Mesenchymal stem cell (in vitro differentiated cells and primary cell): ENCODE data around the gene ZNF654.

ENCODE experiments used
- DNase-seq: peaks from one replicate; pipeline ENCODE4 v3.0.0-alpha.2; 2013
- H2AFZ ChIP-seq: one replicate; pipeline ENCODE4 v1.6.1; 2013; ENCODE audit warnings: low read depth, mild to moderate bottlenecking, control low read depth, inconsistent platforms, low read length, moderate library complexity
- H2AK5ac ChIP-seq: 2 replicates; pipeline ENCODE4 v1.6.1; 2013; ENCODE audit warnings: low read length, moderate library complexity, mild to moderate bottlenecking, inconsistent platforms; ENCODE audit not compliant: severe bottlenecking
- H2BK120ac ChIP-seq: one replicate; pipeline ENCODE4 v1.6.1; 2013; ENCODE audit warnings: low read depth, mild to moderate bottlenecking, inconsistent platforms, low read length, moderate library complexity
- H2BK12ac ChIP-seq, 2 experiments: one replicate each; pipeline ENCODE4 v1.6.1; 2013; ENCODE audit warnings: inconsistent platforms in 2 of 2, low read length in 2 of 2, mild to moderate bottlenecking in 2 of 2, moderate library complexity in 2 of 2, control low read depth in 1 of 2
- H2BK15ac ChIP-seq: one replicate; pipeline ENCODE4 v1.6.1; 2013; ENCODE audit warnings: mild to moderate bottlenecking, low read depth, inconsistent platforms; ENCODE audit not compliant: poor library complexity, severe bottlenecking
- H2BK5ac ChIP-seq: 2 replicates; pipeline ENCODE4 v1.6.1; 2013; ENCODE audit warnings: low read depth, mild to moderate bottlenecking, low read length, control low read depth, inconsistent platforms; ENCODE audit not compliant: poor library complexity, severe bottlenecking
- H3K14ac ChIP-seq, 2 experiments: one replicate each; pipeline ENCODE4 v1.6.1; 2013; ENCODE audit warnings: inconsistent platforms in 2 of 2, low read length in 2 of 2, control low read depth in 1 of 2, mild to moderate bottlenecking in 1 of 2, moderate library complexity in 1 of 2
- H3K18ac ChIP-seq, 2 experiments: one replicate each; pipeline ENCODE4 v1.6.1; 2013; ENCODE audit warnings: inconsistent platforms in 2 of 2, low read length in 2 of 2, control low read depth in 1 of 2, low read depth in 1 of 2, mild to moderate bottlenecking in 1 of 2
- H3K23ac ChIP-seq, 2 experiments: one replicate each; pipeline ENCODE4 v1.6.1; 2013; ENCODE audit warnings: inconsistent platforms in 2 of 2, low read length in 2 of 2, mild to moderate bottlenecking in 2 of 2, moderate library complexity in 2 of 2, control low read depth in 1 of 2
- H3K27ac ChIP-seq: 2 replicates; pipeline ENCODE4 v1.5.1; 2013; ENCODE audit warnings: mild to moderate bottlenecking, moderate library complexity, low read length, control low read depth, inconsistent platforms; ENCODE audit not compliant: poor library complexity, severe bottlenecking
- H3K27me3 ChIP-seq, 2 experiments: 2 replicates each; pipeline versions ENCODE4 v1.6.1 to v1.7.0; 2013; ENCODE audit warnings: low read length in 2 of 2, mild to moderate bottlenecking in 2 of 2, moderate library complexity in 2 of 2, control low read depth in 1 of 2, inconsistent platforms in 1 of 2; ENCODE audit not compliant: control insufficient read depth in 1 of 2, insufficient read depth in 1 of 2
- H3K36me3 ChIP-seq, 2 experiments: 2 replicates each; pipeline versions ENCODE4 v1.6.1 to v1.7.0; 2013; ENCODE audit warnings: low read length in 2 of 2, control low read depth in 1 of 2, inconsistent platforms in 1 of 2, low read depth in 1 of 2, mild to moderate bottlenecking in 1 of 2; ENCODE audit not compliant: insufficient read depth in 2 of 2, control insufficient read depth in 1 of 2
- H3K4ac ChIP-seq, 2 experiments: one replicate each; pipeline ENCODE4 v1.6.1; 2013; ENCODE audit warnings: inconsistent platforms in 2 of 2, low read length in 2 of 2, mild to moderate bottlenecking in 2 of 2, moderate library complexity in 2 of 2, control low read depth in 1 of 2, low read depth in 1 of 2
- H3K4me1 ChIP-seq: 2 replicates; pipeline ENCODE4 v1.6.1; 2013; ENCODE audit warnings: low read depth, low read length, control low read depth; ENCODE audit not compliant: control insufficient read depth, insufficient read depth
- H3K4me2 ChIP-seq: 2 replicates; pipeline ENCODE4 v1.6.1; 2013; ENCODE audit warnings: low read length, mild to moderate bottlenecking, inconsistent platforms; ENCODE audit not compliant: poor library complexity, severe bottlenecking
- H3K4me3 ChIP-seq, 2 experiments: 2 replicates each; pipeline versions ENCODE4 v1.5.1 to v1.7.0; 2013; ENCODE audit warnings: low read length in 2 of 2, mild to moderate bottlenecking in 2 of 2, control low read depth in 1 of 2, low read depth in 1 of 2; ENCODE audit not compliant: insufficient read depth in 1 of 2
- H3K79me1 ChIP-seq: replicated peaks from 2 replicates; pipeline ENCODE4 v1.6.1; 2013; ENCODE audit warnings: mild to moderate bottlenecking, control low read depth, low read length, inconsistent platforms; ENCODE audit not compliant: poor library complexity, severe bottlenecking
- H3K9ac ChIP-seq: 2 replicates; pipeline ENCODE4 v1.7.0; 2013; ENCODE audit warnings: mild to moderate bottlenecking, low read length, moderate library complexity
- H3K9me3 ChIP-seq: 2 replicates; pipeline ENCODE4 v1.7.0; 2013; ENCODE audit warnings: mild to moderate bottlenecking, low read length; ENCODE audit not compliant: control insufficient read depth
- H4K8ac ChIP-seq: one replicate; pipeline ENCODE4 v1.6.1; 2013; ENCODE audit warnings: inconsistent platforms, mild to moderate bottlenecking, low read length, moderate library complexity
- H4K91ac ChIP-seq: one replicate; pipeline ENCODE4 v1.6.1; 2013; ENCODE audit warnings: mild to moderate bottlenecking, low read length, inconsistent platforms
- WGBS: methylation state at CpG from one replicate; pipeline ENCODE4 v1.1.7; 2013; ENCODE audit warnings: mixed read lengths; 5-methylcytosine and 5-hydroxymethylcytosine counted together

ZNF654 gene

DNA sequence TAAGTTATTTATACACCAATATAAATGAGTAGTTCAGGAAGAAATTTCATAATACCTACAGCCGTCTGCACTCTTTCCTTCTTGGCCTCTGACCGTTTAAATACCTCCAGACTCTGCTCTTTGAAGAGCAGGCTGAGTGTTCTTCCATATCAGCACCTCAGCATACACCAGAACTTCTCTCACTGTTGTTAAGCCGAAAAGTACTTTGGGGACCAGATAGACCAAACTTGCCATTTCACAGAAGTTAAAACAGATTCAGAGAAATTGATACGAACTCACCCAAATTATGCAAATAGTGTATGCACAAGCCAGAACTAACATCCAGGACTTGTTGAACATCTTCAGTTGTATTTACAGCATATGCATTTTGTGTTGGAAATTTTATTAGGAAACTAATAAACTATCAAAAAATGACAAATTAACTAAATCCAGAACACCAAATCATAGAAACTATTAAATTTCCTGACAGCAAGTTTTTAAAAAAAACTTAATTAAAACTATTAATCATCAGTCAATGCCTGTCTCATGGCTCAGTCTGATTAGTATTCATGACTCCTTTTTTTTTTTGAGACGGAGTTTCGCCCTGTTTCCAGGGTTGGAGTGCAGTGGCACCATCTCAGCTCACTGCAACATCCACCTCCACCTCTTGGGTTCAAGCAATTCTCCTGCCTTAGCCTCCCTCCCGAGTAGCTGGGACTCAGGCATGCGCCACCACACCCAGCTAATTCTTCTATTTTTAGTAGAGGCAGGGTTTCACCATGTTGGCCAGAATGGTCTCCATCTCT lies 24.4 kb upstream of the ZNF654 start:
- Histone ChIP-seq H3K4me1 (no peaks in the 10 kb centered on the region), H3K9ac (no peak overlapping the region), H3K27me3 (no peaks in the 10 kb centered on the region), H3K27ac (no peak overlapping the region), H3K36me3 (no peaks in the 10 kb centered on the region), H3K4ac (no peak overlapping the region), H2BK5ac (no peak overlapping the region), H4K91ac (no peak overlapping the region), H3K18ac (no peak overlapping the region), H2AFZ (no peak overlapping the region), H2AK5ac (no peak overlapping the region), H2BK120ac (no peak overlapping the region), H3K4me2 (no peak overlapping the region), H3K9me3 (no peaks in the 10 kb centered on the region), H3K14ac (no peak overlapping the region), H3K79me1 (no peaks in the 10 kb centered on the region), H3K4me3 (no peak overlapping the region), H3K23ac (no peak overlapping the region), H2BK15ac (no peak overlapping the region), H2BK12ac (no peak overlapping the region), H4K8ac (no peak overlapping the region)
- no peak for DNase-seq
- 94% methylated on average over 8 of the region's 8 CpGs for WGBS

- no peak overlapping the region for H3K23ac ChIP-seq
- H3K36me3 ChIP-seq, result no peaks in the 10 kb centered on the region
- H3K27me3 ChIP-seq, result no peaks in the 10 kb centered on the region
- no peak overlapping the region for H2BK5ac ChIP-seq
- no peak overlapping the region for H3K4me2 ChIP-seq
- no peak overlapping the region for H2BK15ac ChIP-seq
- no peaks in the 10 kb centered on the region for H3K4me1 ChIP-seq
- no peaks in the 10 kb centered on the region for H3K9me3 ChIP-seq
- no peak overlapping the region for H3K4ac ChIP-seq
- WGBS, result 97% methylated on average over 4 of the region's 5 CpGs
- DNase-seq, result no peak
- H2BK120ac ChIP-seq, result no peak overlapping the region
- H3K4me3 ChIP-seq, result no peak overlapping the region
- H2BK12ac ChIP-seq, result no peak overlapping the region
- H2AFZ ChIP-seq, result no peak overlapping the region
- H3K27ac ChIP-seq, result no peak overlapping the region
- no peak overlapping the region for H3K9ac ChIP-seq
- H3K18ac ChIP-seq, result no peak overlapping the region
- no peak overlapping the region for H2AK5ac ChIP-seq
- H4K8ac ChIP-seq, result no peak overlapping the region
- H3K14ac ChIP-seq, result no peak overlapping the region
- no peaks in the 10 kb centered on the region for H3K79me1 ChIP-seq
- no peak overlapping the region for H4K91ac ChIP-seq
Measured at GRCh38 chr3:88036221-88036620, 22.8 kb upstream of the ZNF654 start.

DNA sequence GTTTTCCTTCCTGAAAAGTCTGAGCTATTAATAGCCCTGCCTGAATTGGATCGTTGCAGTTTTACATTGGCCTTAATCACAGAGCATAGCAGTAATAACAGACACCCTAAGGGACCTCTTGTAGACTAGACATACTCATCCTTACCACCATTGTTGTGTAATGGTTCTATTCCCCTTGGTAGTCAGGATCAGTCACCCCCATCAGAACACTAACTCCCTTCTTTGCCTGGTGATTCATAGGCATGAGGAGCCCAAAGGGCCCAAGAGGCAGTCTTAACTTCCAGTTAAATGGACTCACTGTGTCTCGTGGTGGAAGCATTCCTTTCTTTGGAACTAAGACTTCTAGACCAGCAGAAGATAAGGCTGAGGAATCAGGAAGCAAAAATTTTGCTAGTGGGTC lies 20.5 kb upstream of the ZNF654 start:
- no peak overlapping the region for H3K23ac ChIP-seq
- peak; percentile 81 for DNase-seq
- no peak overlapping the region for H2BK120ac ChIP-seq
- no peak overlapping the region for H3K4ac ChIP-seq
- H3K18ac ChIP-seq, result no peak overlapping the region
- no peak overlapping the region for H3K27ac ChIP-seq
- H3K36me3 ChIP-seq, result no peaks in the 10 kb centered on the region
- no peak overlapping the region for H2BK15ac ChIP-seq
- no peak overlapping the region for H3K14ac ChIP-seq
- no peak overlapping the region for H4K8ac ChIP-seq
- H3K9ac ChIP-seq, result peak overlapping the region; percentile 72
- no peak overlapping the region for H2AFZ ChIP-seq
- H3K4me3 ChIP-seq, result no peak overlapping the region
- H3K79me1 ChIP-seq, result no peaks in the 10 kb centered on the region
- H3K4me2 ChIP-seq, result no peak overlapping the region
- no peaks in the 10 kb centered on the region for H3K4me1 ChIP-seq
- no peak overlapping the region for H2AK5ac ChIP-seq
- no peak overlapping the region for H4K91ac ChIP-seq
- no peaks in the 10 kb centered on the region for H3K9me3 ChIP-seq
- no peak overlapping the region for H2BK12ac ChIP-seq
- H2BK5ac ChIP-seq, result no peak overlapping the region
- WGBS, result 24% methylated on average over 2 of the region's 2 CpGs
- no peaks in the 10 kb centered on the region for H3K27me3 ChIP-seq

DNA sequence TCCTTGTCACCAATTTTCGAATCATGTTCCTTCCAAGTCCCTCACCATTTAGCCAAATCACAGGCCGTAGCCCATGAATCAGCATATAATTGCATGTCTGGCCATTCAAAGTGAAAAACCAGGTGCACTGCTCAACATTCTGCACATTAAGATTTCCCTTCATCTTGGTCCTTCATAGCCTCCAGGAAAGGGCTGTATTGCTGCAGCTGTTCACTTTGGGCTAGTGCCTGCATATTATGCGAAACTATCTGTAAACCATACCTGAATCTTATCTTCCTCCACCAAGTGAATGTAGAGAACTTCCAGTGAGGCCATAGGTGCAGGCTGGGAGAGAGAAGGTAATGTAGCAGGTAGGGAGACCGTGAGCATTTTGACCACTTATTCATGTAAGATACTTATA lies 18.5 kb upstream of the ZNF654 start:
- Histone ChIP-seq H4K8ac (no peak overlapping the region), H3K9me3 (no peaks in the 10 kb centered on the region), H3K4me1 (no peaks in the 10 kb centered on the region), H2BK15ac (no peak overlapping the region), H3K14ac (no peak overlapping the region), H2AFZ (no peak overlapping the region), H4K91ac (no peak overlapping the region), H2BK12ac (no peak overlapping the region), H3K4ac (no peak overlapping the region), H3K4me2 (no peak overlapping the region), H3K27me3 (no peaks in the 10 kb centered on the region), H3K27ac (no peak overlapping the region), H3K18ac (no peak overlapping the region), H3K9ac (no peak overlapping the region), H2BK120ac (no peak overlapping the region), H3K79me1 (no peaks in the 10 kb centered on the region), H3K4me3 (no peak overlapping the region), H2BK5ac (no peak overlapping the region), H3K36me3 (no peaks in the 10 kb centered on the region), H3K23ac (no peak overlapping the region), H2AK5ac (no peak overlapping the region)
- DNase-seq, result no peak
- WGBS, result 86% methylated on average over 3 of the region's 4 CpGs
